Motor neuron (in vitro differentiated cells): ENCODE data around the gene BNIP1. TPM values are rescaled to one million over a fixed set of nuclear protein-coding genes. Genes with fewer than 3 reads are reported as not detected.
"Not testable (repeated sequence)": the region's sequence is repeated elsewhere in the genome, so short reads cannot be mapped to it uniquely, and the experiment has no call there.

Experiments
- ATAC-seq, 8 experiments: fragments of 200-7000 bp; cut with Tn5 transposase; replicated peaks in 6 of 8; 2 replicates each; pipeline ENCODE4 v1.8.0; 2021; ENCODE audit warnings: mild to moderate bottlenecking in 8 of 8, moderate library complexity in 8 of 8
- H3K27ac ChIP-seq, 2 donors: fragments of 250-450 bp; sonication (Bioruptor Pico); 2 replicates each; pipeline ENCODE4 v1.9.0; 2021; ENCODE audit warnings: antibody characterized with exemption in 2 of 2, mild to moderate bottlenecking in 2 of 2, moderate library complexity in 1 of 2
- H3K4me1 ChIP-seq, 2 donors: fragments of 250-450 bp; sonication (Bioruptor Pico); replicated peaks in 1 of 2; 2 replicates each; pipeline ENCODE4 v1.6.1; 2021; ENCODE audit warnings: antibody characterized with exemption in 2 of 2, mild to moderate bottlenecking in 2 of 2, moderate library complexity in 1 of 2
- H3K4me3 ChIP-seq, 5 donors: fragments of 250-450 bp; sonication (Bioruptor Pico); 2 replicates each; pipeline ENCODE4 v1.9.0; 2021; ENCODE audit warnings: antibody characterized with exemption in 5 of 5, mild to moderate bottlenecking in 5 of 5, moderate library complexity in 4 of 5
- WGBS, 10 experiments: fragments of 450-650 bp; shearing (Covaris generic); methylation state at CpG; one replicate each; pipeline ENCODE4 v1.0.0; 2022; 5-methylcytosine and 5-hydroxymethylcytosine counted together
- in situ Hi-C, 9 experiments: fragments of 400-800 bp; cut with MboI; loops; one replicate each; pipeline ENCODE4 v1.15.0; 2021; ENCODE audit warnings: low sequenced_read_pairs in 9 of 9, low pct_unique_long_range_greater_than_20kb in 2 of 9; ENCODE audit not compliant: unreplicated experiment in 9 of 9
- total RNA-seq, 8 experiments: library from RNA; unstranded; fragments of 300-600 nt; gene quantifications; 2 replicates each; pipeline versions ENCODE4 v1.2.3 to v1.2.4, GENCODE V29; 2022

The BNIP1 gene, protein sequence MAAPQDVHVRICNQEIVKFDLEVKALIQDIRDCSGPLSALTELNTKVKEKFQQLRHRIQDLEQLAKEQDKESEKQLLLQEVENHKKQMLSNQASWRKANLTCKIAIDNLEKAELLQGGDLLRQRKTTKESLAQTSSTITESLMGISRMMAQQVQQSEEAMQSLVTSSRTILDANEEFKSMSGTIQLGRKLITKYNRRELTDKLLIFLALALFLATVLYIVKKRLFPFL
- total RNA-seq, result 10 to 100 TPM in 6 of 8 experiments, 1 to 10 TPM in 2; 9.1 to 23.5 (median 16.4) TPM

GRCh38 chr5:173144200-173145176 is at the start of gene BNIP1:
Gene BNIP1, plus strand, starts transcription at chr5:173144531. Its CDS starts 15 bp downstream, at chr5:173144546.
- WGBS, 10 experiments, result 0 to 13% (median 2%) methylated on average over 2 to 25 of the region's 48 CpGs; no CpG with 5 or more reads in 3 of the 10 experiments
- in situ Hi-C loops, result loop anchor here in 2 of 9 experiments (25.0 kb wide), 2 partner anchors 157 to 432 kb away; partner anchors contain the start of gene ATP6V0E1 (in 2 of the 2)
- peak within 1 kb of the TSS; percentile 82 to 97 for H3K27ac ChIP-seq
- H3K4me1 ChIP-seq, result peaks cover 0 to 4% of the 10 kb centered on the region in 2 donors
- peak; percentile 82 to 92 (median 90) for ATAC-seq
- H3K4me3 ChIP-seq, result peak within 1 kb of the TSS; percentile 84 to 99 (median 88)

GRCh38 chr5:173098787-173099186 is 45.5 kb upstream of the BNIP1 start:
- in situ Hi-C loops, result no loop called here
- Histone ChIP-seq H3K4me3 (no peak overlapping the region), H3K27ac (no peak overlapping the region), H3K4me1 (no peaks in the 10 kb centered on the region)
- no peak for ATAC-seq

DNA sequence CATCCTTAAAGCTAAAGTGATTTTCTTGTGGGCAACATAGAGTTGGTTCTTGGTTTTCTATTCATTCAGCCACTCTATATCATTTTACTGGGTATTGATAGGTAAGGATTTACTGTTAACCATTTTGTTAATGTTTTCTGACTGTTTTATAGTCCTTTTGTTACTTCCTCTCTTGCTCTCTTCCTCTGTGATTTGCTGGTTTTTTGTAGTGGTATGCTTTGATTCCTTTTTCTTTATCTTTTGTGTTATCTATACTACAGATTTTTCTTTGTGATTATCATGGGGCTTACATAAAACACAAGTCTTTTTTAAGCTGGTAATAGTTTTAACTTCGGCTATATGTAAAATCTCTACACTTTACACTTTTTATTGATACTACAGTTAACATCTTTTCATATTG is 44.9 kb upstream of the BNIP1 start:
- H3K4me3 ChIP-seq, result no peak overlapping the region
- H3K27ac ChIP-seq, result no peak overlapping the region
- no peaks in the 10 kb centered on the region for H3K4me1 ChIP-seq
- ATAC-seq, result no peak
- 71 to 100% (median 98%) methylated on average over 1 of the region's 1 CpG; no CpG with 5 or more reads in 2 of the 10 experiments for WGBS, 10 experiments
- in situ Hi-C loops, result no loop called here

GRCh38 chr5:173101245-173101644 is 43.1 kb upstream of the BNIP1 start:
- Histone ChIP-seq H3K4me3 (no peak overlapping the region), H3K27ac (no peak overlapping the region), H3K4me1 (no peaks in the 10 kb centered on the region)
- in situ Hi-C loops, result no loop called here
- WGBS, 10 experiments, result 33 to 100% (median 85%) methylated on average over 1 to 2 of the region's 2 CpGs; no CpG with 5 or more reads in 5 of the 10 experiments
- no peak for ATAC-seq

- Histone ChIP-seq H3K4me3 (no peak overlapping the region), H3K4me1 (no peaks in the 10 kb centered on the region), H3K27ac (no peak overlapping the region)
- ATAC-seq, result peak in 1 of 8 experiments; percentile 34
- in situ Hi-C loops, result no loop called here
- 0 to 57% (median 20%) methylated on average over 1 of the region's 1 CpG; no CpG with 5 or more reads in 5 of the 10 experiments for WGBS, 10 experiments
Observed at GRCh38 chr5:173103411-173103810, 40.9 kb upstream of the BNIP1 start.

- no peaks in the 10 kb centered on the region for H3K4me1 ChIP-seq
- in situ Hi-C loops, result no loop called here
- no peak for ATAC-seq
- H3K4me3 ChIP-seq, result no peak overlapping the region
- H3K27ac ChIP-seq, result no peak overlapping the region
- WGBS, 10 experiments, result 44 to 81% (median 62%) methylated on average over 1 to 3 of the region's 3 CpGs; no CpG with 5 or more reads in 2 of the 10 experiments
Observed at GRCh38 chr5:173108914-173109313, 35.4 kb upstream of the BNIP1 start.

GRCh38 chr5:173114536-173114935 is 29.8 kb upstream of the BNIP1 start:
- ATAC-seq, result no peak
- no peaks in the 10 kb centered on the region for H3K4me1 ChIP-seq
- H3K4me3 ChIP-seq, result no peak overlapping the region
- 67 to 100% (median 100%) methylated on average over 1 of the region's 1 CpG; no CpG with 5 or more reads in 6 of the 10 experiments for WGBS, 10 experiments
- in situ Hi-C loops, result no loop called here
- no peak overlapping the region for H3K27ac ChIP-seq

DNA sequence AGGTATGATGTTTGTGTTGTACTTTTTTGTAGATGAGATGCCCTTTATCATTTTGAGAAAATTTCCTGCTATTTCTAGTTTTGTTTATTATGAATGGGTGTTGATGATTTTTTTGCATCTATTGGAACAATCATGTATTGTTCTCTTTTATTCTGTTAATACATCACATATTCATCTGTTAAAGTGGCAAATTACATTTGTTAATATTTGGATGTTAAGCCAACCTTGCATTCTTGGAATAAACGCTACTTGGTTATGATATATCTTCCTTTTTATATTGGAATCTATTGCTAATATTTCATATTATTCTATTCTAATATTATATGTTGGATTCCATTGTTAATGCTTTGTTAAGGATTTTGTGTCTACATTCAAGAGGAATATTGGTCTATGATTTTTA is 24.6 kb upstream of the BNIP1 start:
- no peak for ATAC-seq
- WGBS, 10 experiments, result 40 to 100% (median 93%) methylated on average over 1 of the region's 1 CpG; no CpG with 5 or more reads in 2 of the 10 experiments
- Histone ChIP-seq H3K27ac (no peak overlapping the region), H3K4me3 (no peak overlapping the region), H3K4me1 (no peaks in the 10 kb centered on the region)
- in situ Hi-C loops, result no loop called here

DNA sequence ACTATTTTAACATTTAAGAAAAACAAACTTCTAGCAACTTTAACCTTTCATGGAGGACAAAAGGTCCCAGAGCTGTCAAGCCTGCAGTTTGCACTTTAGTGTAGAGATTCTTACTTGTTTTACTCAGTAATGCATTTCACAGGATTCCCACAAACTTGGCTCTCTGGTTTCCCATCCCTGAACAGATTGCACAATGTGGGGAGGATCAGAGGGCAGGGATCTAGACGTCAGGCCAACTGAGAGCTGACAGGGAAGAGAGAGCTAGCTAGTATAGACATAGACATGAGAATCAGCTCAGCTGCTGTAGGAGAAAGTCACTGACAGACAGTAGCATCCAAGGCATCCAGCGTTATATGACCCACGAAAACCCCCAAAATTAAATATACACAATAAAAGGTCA is 20.9 kb upstream of the BNIP1 start:
- ATAC-seq, result peak in 2 of 8 experiments; percentile 75 to 79
- H3K4me3 ChIP-seq, result no peak overlapping the region
- in situ Hi-C loops, result no loop called here
- 50 to 92% (median 74%) methylated on average over 1 to 3 of the region's 3 CpGs for WGBS, 10 experiments
- no peak overlapping the region for H3K27ac ChIP-seq
- no peaks in the 10 kb centered on the region for H3K4me1 ChIP-seq

DNA sequence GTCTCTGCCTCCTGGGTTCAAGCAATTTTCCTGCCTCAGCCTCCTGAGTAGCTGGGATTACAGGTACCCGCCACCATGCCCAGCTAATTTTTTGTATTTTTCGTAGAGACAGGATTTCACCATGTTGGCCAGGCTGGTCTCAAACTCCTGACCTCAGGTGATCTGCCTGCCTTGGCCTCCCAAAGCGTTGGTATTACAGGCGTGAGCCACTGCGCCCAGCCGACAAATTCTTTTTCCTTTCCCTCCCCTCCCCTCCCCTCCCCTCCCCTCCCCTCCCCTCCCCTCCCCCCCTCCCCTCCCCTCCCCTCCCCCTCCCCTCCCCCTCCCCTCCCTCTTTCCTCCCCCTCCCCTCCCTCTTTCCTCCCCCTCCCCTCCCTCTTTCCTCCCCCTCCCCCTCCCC is 12.2 kb upstream of the BNIP1 start:
- H3K4me1 ChIP-seq, H3K4me3 ChIP-seq, ATAC-seq, H3K27ac ChIP-seq: not testable (repeated sequence)
- in situ Hi-C loops, result loop anchor here in 2 of 9 experiments (25.0 kb wide), 2 partner anchors 145 to 420 kb away; partner anchors contain the start of gene ATP6V0E1 (in 2 of the 2)
- 74 to 100% methylated on average over 1 to 3 of the region's 6 CpGs; no CpG with 5 or more reads in 8 of the 10 experiments for WGBS, 10 experiments

- in situ Hi-C loops, result loop anchor here in 2 of 9 experiments (25.0 kb wide), 2 partner anchors 151 to 426 kb away; partner anchors contain the start of gene ATP6V0E1 (in 2 of the 2)
- 54 to 100% (median 81%) methylated on average over 2 to 3 of the region's 3 CpGs for WGBS, 10 experiments
- peak in 4 of 8 experiments; percentile 25 to 64 (median 57) for ATAC-seq
- Histone ChIP-seq H3K4me3 (no peak overlapping the region), H3K4me1 (peaks cover 0 to 12% of the 10 kb centered on the region in 2 donors), H3K27ac (no peak overlapping the region)
Observed at GRCh38 chr5:173138707-173139106, 5.6 kb upstream of the BNIP1 start.

DNA sequence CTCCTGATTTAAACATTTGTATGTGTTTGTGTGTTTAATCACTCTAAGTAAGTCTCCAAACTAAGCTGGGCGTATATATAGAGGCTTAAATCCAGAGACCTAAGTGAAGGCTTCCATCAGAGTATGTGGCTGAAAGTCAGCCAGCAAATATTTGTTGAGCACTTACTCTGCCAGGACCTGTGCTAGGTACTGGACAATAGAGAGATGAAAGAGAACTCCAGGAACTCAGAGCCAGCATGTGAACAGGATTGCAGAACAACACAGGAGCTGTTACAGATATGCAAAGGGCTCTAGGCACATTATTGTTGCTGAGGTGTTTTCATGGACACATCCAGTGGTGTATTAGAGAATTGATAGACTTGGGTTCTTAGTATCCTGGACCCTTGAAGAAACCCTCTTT is 4.7 kb upstream of the BNIP1 start:
- peaks cover 0 to 12% of the 10 kb centered on the region in 2 donors for H3K4me1 ChIP-seq
- no peak overlapping the region for H3K27ac ChIP-seq
- in situ Hi-C loops, result loop anchor here in 2 of 9 experiments (25.0 kb wide), 2 partner anchors 152 to 427 kb away; partner anchors contain the start of gene ATP6V0E1 (in 2 of the 2)
- ATAC-seq, result no peak
- no peak overlapping the region for H3K4me3 ChIP-seq
- 75 to 100% (median 91%) methylated on average over 1 of the region's 1 CpG; no CpG with 5 or more reads in 5 of the 10 experiments for WGBS, 10 experiments
